RPMI8226 (cell line): ENCODE results near the gene RIT2.

Experiments used
- DNase-seq: peaks from one replicate; pipeline ENCODE4 v3.0.0-alpha.2; 2015

RIT2 gene

GRCh38 chr18:43009674-43010073 is 105.8 kb downstream of the RIT2 start:
- no peak for DNase-seq

- DNase-seq: no peak
Observed at GRCh38 chr18:43007365-43007764, 108.1 kb downstream of the RIT2 start.

GRCh38 chr18:43004421-43004820 is 111.1 kb downstream of the RIT2 start:
- DNase-seq: no peak

- no peak for DNase-seq
Observed at GRCh38 chr18:43001821-43002220, 113.7 kb downstream of the RIT2 start.

GRCh38 chr18:42996824-42997223 is 118.7 kb downstream of the RIT2 start:
- no peak for DNase-seq

- no peak for DNase-seq
Observed at GRCh38 chr18:42980426-42980825, 135.1 kb downstream of the RIT2 start.

GRCh38 chr18:42977982-42978637 is 137.4 kb downstream of the RIT2 start:
- no peak for DNase-seq

- DNase-seq: no peak
Observed at GRCh38 chr18:42976869-42977590, 138.5 kb downstream of the RIT2 start.

- DNase-seq: no peak
Observed at GRCh38 chr18:42969366-42969765, 146.1 kb downstream of the RIT2 start.

- no peak for DNase-seq
Observed at GRCh38 chr18:42961298-42961697, 154.2 kb downstream of the RIT2 start.

- DNase-seq: no peak
Observed at GRCh38 chr18:42959528-42959927, 156.0 kb downstream of the RIT2 start.

GRCh38 chr18:42958353-42958752 is 157.1 kb downstream of the RIT2 start:
- no peak for DNase-seq

GRCh38 chr18:42956287-42956686 is 159.2 kb downstream of the RIT2 start:
- no peak for DNase-seq

GRCh38 chr18:42954887-42955286 is 160.6 kb downstream of the RIT2 start:
- DNase-seq: no peak

- no peak for DNase-seq
Observed at GRCh38 chr18:42953306-42953705, 162.2 kb downstream of the RIT2 start.

- no peak for DNase-seq
Observed at GRCh38 chr18:42950732-42951131, 164.8 kb downstream of the RIT2 start.

- DNase-seq: no peak
Observed at GRCh38 chr18:42948831-42949230, 166.7 kb downstream of the RIT2 start.

- no peak for DNase-seq
Observed at GRCh38 chr18:42941860-42942259, 173.6 kb downstream of the RIT2 start.

GRCh38 chr18:42941021-42941420 is 174.5 kb downstream of the RIT2 start:
- no peak for DNase-seq

GRCh38 chr18:42937436-42937835 is 178.0 kb downstream of the RIT2 start:
- DNase-seq: no peak

- no peak for DNase-seq
Observed at GRCh38 chr18:42936289-42936688, 179.2 kb downstream of the RIT2 start.

- no peak for DNase-seq
Observed at GRCh38 chr18:42931491-42931890, 184.0 kb downstream of the RIT2 start.

GRCh38 chr18:42929857-42930256 is 185.6 kb downstream of the RIT2 start:
- DNase-seq: no peak

GRCh38 chr18:42929181-42929580 is 186.3 kb downstream of the RIT2 start:
- no peak for DNase-seq

GRCh38 chr18:42925036-42925435 is 190.4 kb downstream of the RIT2 start:
- DNase-seq: no peak
